ENCODE measurements around the gene MTOR. TPM values are rescaled to one million over a fixed set of nuclear protein-coding genes. Genes with fewer than 3 reads are reported as not detected.

Gene MTOR
- total and polyA plus RNA-seq, 2 experiments from 2014 or later: 10.6 to 30.7 TPM

- no peak overlapping the region for H3K4me2 ChIP-seq (ENCODE audit: unreplicated experiment)
- H3K4me3 ChIP-seq: no peak overlapping the region
- H3K27ac ChIP-seq: no peak overlapping the region
- WGBS, 2 experiments (ENCODE audit: low coverage in 1 of 2, low lambda C conversion rate in 2 of 2, missing lambda C conversion rate in 2 of 2): 23 to 26% methylated on average over 5 of the region's 5 CpGs
- H3K9me2 ChIP-seq (ENCODE audit: insufficient read depth): no peaks in the 10 kb centered on the region
- no peak for TF ChIP-seq EZH2 (IDR thresholded peaks at IDR 0.05; ENCODE audit: insufficient read depth, poor library complexity, severe bottlenecking)
- no peak for TF ChIP-seq EZH2phosphoT487 (IDR thresholded peaks at IDR 0.05; ENCODE audit: insufficient read depth, low read depth)
- H3K27me3 ChIP-seq (replicated peaks; ENCODE audit: insufficient read depth): no peaks in the 10 kb centered on the region
- peak; percentile 47 for DNase-seq
- no peaks in the 10 kb centered on the region for H3K79me2 ChIP-seq (ENCODE audit: insufficient read depth)
- H4K20me1 ChIP-seq (ENCODE audit: insufficient read depth): no peaks in the 10 kb centered on the region
- H3K4me1 ChIP-seq (ENCODE audit: insufficient read depth): peaks cover 24% of the 10 kb centered on the region
- H3K36me3 ChIP-seq (ENCODE audit: low read depth): peaks cover 26% of the 10 kb centered on the region; the same call in 1 of the 2 replicates
- no peaks in the 10 kb centered on the region for H3K9me3 ChIP-seq (ENCODE audit: low read depth)
- peaks cover 7% of the 10 kb centered on the region; the same call in 1 of the 2 replicates for H3F3A ChIP-seq (ENCODE audit: insufficient read depth)
- H2AFZ ChIP-seq: no peak overlapping the region
- H3K9ac ChIP-seq: no peak overlapping the region
- in situ Hi-C loops (cut with MboI): no loop called here
Observed at GRCh38 chr1:11134251-11134897, 128.0 kb downstream of the MTOR start.

- 83 to 84% methylated on average over 8 of the region's 8 CpGs for WGBS, 2 experiments (ENCODE audit: low coverage in 1 of 2, low lambda C conversion rate in 2 of 2, missing lambda C conversion rate in 2 of 2)
- H2AFZ ChIP-seq: no peak overlapping the region
- TF ChIP-seq EZH2 (IDR thresholded peaks at IDR 0.05; ENCODE audit: insufficient read depth, poor library complexity, severe bottlenecking): no peak
- TF ChIP-seq EZH2phosphoT487 (IDR thresholded peaks at IDR 0.05; ENCODE audit: insufficient read depth, low read depth): no peak
- no peak overlapping the region for H3K4me3 ChIP-seq
- no peak overlapping the region for H3K9ac ChIP-seq
- H3K4me1 ChIP-seq (ENCODE audit: insufficient read depth): peaks cover 12% of the 10 kb centered on the region
- no peak overlapping the region for H3K27ac ChIP-seq
- H3K36me3 ChIP-seq (ENCODE audit: low read depth): peaks cover 41% of the 10 kb centered on the region; the same call in 1 of the 2 replicates
- H3K79me2 ChIP-seq (ENCODE audit: insufficient read depth): no peaks in the 10 kb centered on the region
- no peaks in the 10 kb centered on the region for H3K9me3 ChIP-seq (ENCODE audit: low read depth)
- H3K4me2 ChIP-seq (ENCODE audit: unreplicated experiment): no peak overlapping the region
- in situ Hi-C loops (cut with MboI): no loop called here
- DNase-seq: no peak
- no peaks in the 10 kb centered on the region for H3K27me3 ChIP-seq (replicated peaks; ENCODE audit: insufficient read depth)
- H3F3A ChIP-seq (ENCODE audit: insufficient read depth): peaks cover 7% of the 10 kb centered on the region; the same call in 1 of the 2 replicates
- H3K9me2 ChIP-seq (ENCODE audit: insufficient read depth): no peaks in the 10 kb centered on the region
- no peaks in the 10 kb centered on the region for H4K20me1 ChIP-seq (ENCODE audit: insufficient read depth)
Observed at GRCh38 chr1:11132563-11133293, 129.6 kb downstream of the MTOR start.

GRCh38 chr1:11131816-11132215, 130.5 kb downstream of the MTOR start:
- peaks cover 12% of the 10 kb centered on the region for H3K4me1 ChIP-seq (ENCODE audit: insufficient read depth)
- no peaks in the 10 kb centered on the region for H3K79me2 ChIP-seq (ENCODE audit: insufficient read depth)
- H3K9me2 ChIP-seq (ENCODE audit: insufficient read depth): no peaks in the 10 kb centered on the region
- peaks cover 43% of the 10 kb centered on the region; the same call in 1 of the 2 replicates for H3K36me3 ChIP-seq (ENCODE audit: low read depth)
- no peak for DNase-seq
- 85 to 87% methylated on average over 3 of the region's 3 CpGs for WGBS, 2 experiments (ENCODE audit: low coverage in 1 of 2, low lambda C conversion rate in 2 of 2, missing lambda C conversion rate in 2 of 2)
- H3K4me3 ChIP-seq: no peak overlapping the region
- no peaks in the 10 kb centered on the region for H3K27me3 ChIP-seq (replicated peaks; ENCODE audit: insufficient read depth)
- H3K9ac ChIP-seq: no peak overlapping the region
- no peak overlapping the region for H2AFZ ChIP-seq
- no peak overlapping the region for H3K27ac ChIP-seq
- TF ChIP-seq EZH2phosphoT487 (IDR thresholded peaks at IDR 0.05; ENCODE audit: insufficient read depth, low read depth): no peak
- TF ChIP-seq EZH2 (IDR thresholded peaks at IDR 0.05; ENCODE audit: insufficient read depth, poor library complexity, severe bottlenecking): no peak
- in situ Hi-C loops (cut with MboI): no loop called here
- no peaks in the 10 kb centered on the region for H3K9me3 ChIP-seq (ENCODE audit: low read depth)
- H3K4me2 ChIP-seq (ENCODE audit: unreplicated experiment): no peak overlapping the region
- no peaks in the 10 kb centered on the region for H4K20me1 ChIP-seq (ENCODE audit: insufficient read depth)
- peaks cover 7% of the 10 kb centered on the region; the same call in 1 of the 2 replicates for H3F3A ChIP-seq (ENCODE audit: insufficient read depth)

- Histone ChIP-seq H3K27me3 (replicated peaks; ENCODE audit: insufficient read depth) (no peaks in the 10 kb centered on the region), H3K4me1 (ENCODE audit: insufficient read depth) (peaks cover 12% of the 10 kb centered on the region), H4K20me1 (ENCODE audit: insufficient read depth) (no peaks in the 10 kb centered on the region), H3K27ac (no peak overlapping the region), H3K4me2 (ENCODE audit: unreplicated experiment) (no peak overlapping the region), H3K9me2 (ENCODE audit: insufficient read depth) (no peaks in the 10 kb centered on the region), H3F3A (ENCODE audit: insufficient read depth) (peaks cover 7% of the 10 kb centered on the region; the same call in 1 of the 2 replicates), H3K9me3 (ENCODE audit: low read depth) (no peaks in the 10 kb centered on the region), H3K9ac (no peak overlapping the region), H2AFZ (no peak overlapping the region), H3K4me3 (no peak overlapping the region), H3K79me2 (ENCODE audit: insufficient read depth) (no peaks in the 10 kb centered on the region), H3K36me3 (ENCODE audit: low read depth) (peaks cover 45% of the 10 kb centered on the region; the same call in 1 of the 2 replicates)
- 97 to 99% methylated on average over 16 to 17 of the region's 17 CpGs for WGBS, 2 experiments (ENCODE audit: low coverage in 1 of 2, low lambda C conversion rate in 2 of 2, missing lambda C conversion rate in 2 of 2)
- in situ Hi-C loops (cut with MboI): no loop called here
- no peak for TF ChIP-seq EZH2phosphoT487 (IDR thresholded peaks at IDR 0.05; ENCODE audit: insufficient read depth, low read depth)
- TF ChIP-seq EZH2 (IDR thresholded peaks at IDR 0.05; ENCODE audit: insufficient read depth, poor library complexity, severe bottlenecking): no peak
- DNase-seq: no peak
Observed at GRCh38 chr1:11130406-11130805, 131.9 kb downstream of the MTOR start.
